GM23248 (cell line): ENCODE data around the gene TEX261.

ENCODE experiments used
- EZH2 ChIP-seq: fragments of 200-600 bp; sonication (generic); IDR thresholded peaks from 2 replicates; pipeline ENCODE4 v1.6.1; 2018; ENCODE audit warnings: antibody characterized with exemption, mild to moderate bottlenecking; ENCODE audit not compliant: insufficient read depth, poor library complexity, severe bottlenecking
- EZH2phosphoT487 ChIP-seq: fragments of 200-600 bp; sonication (generic); IDR thresholded peaks from 2 replicates; pipeline ENCODE4 v1.6.1; 2018; ENCODE audit warnings: antibody characterized with exemption, moderate library complexity, mild to moderate bottlenecking, low read depth; ENCODE audit not compliant: insufficient read depth

GRCh38 chr2:70941186-70941585 lies 53.5 kb downstream of the TEX261 start:
- TF ChIP-seq EZH2phosphoT487: no peak
- TF ChIP-seq EZH2: no peak
